ENCODE data around the gene RAB3A. TPM values are rescaled to one million over a fixed set of nuclear protein-coding genes. Genes with fewer than 3 reads are reported as not detected.
A peak's percentile ranks its signal among the peaks of the same experiment; 100 is the strongest.

The RAB3A gene
- polyA plus RNA-seq, 1 experiment: 2.8 TPM

DNA sequence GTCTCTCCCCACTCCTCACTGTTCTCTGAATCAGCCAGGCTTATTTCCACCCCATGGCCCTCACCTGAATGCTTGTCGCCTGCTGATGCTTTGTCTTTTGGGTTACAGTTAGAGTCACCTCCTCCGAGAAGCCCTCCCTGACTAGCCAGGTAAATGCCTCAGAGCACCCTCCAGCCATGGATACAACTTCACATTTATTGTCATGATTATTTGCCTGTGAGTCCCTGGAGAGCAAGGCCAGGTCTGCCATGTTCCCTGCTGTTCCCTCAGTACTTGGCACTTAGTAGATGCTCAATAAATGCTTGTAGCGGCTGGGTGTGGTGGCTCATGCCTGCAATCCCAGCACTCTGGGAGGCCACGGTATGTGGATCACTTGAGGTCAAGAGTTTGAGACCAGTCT is 26.1 kb upstream of the RAB3A start:
- Histone ChIP-seq H3K4me3 (ENCODE audit: low read depth, low read length) (no peak overlapping the region), H3K27me3 (ENCODE audit: control insufficient read depth, insufficient read depth, low read length) (peaks cover 33% of the 10 kb centered on the region), H3K27ac (ENCODE audit: low read depth, low read length) (no peak overlapping the region), H3K9me3 (ENCODE audit: control insufficient read depth, insufficient read depth, low read length) (peaks cover 12% of the 10 kb centered on the region)
- no peak for DNase-seq (ENCODE audit: low read depth, low spot score)
- TF ChIP-seq, protein P1, sequence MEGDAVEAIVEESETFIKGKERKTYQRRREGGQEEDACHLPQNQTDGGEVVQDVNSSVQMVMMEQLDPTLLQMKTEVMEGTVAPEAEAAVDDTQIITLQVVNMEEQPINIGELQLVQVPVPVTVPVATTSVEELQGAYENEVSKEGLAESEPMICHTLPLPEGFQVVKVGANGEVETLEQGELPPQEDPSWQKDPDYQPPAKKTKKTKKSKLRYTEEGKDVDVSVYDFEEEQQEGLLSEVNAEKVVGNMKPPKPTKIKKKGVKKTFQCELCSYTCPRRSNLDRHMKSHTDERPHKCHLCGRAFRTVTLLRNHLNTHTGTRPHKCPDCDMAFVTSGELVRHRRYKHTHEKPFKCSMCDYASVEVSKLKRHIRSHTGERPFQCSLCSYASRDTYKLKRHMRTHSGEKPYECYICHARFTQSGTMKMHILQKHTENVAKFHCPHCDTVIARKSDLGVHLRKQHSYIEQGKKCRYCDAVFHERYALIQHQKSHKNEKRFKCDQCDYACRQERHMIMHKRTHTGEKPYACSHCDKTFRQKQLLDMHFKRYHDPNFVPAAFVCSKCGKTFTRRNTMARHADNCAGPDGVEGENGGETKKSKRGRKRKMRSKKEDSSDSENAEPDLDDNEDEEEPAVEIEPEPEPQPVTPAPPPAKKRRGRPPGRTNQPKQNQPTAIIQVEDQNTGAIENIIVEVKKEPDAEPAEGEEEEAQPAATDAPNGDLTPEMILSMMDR (IDR thresholded peaks at IDR 0.05; ENCODE audit: low read depth, low read length): no peak
- ChIA-PET POLR2A (interaction anchor here (0.6 kb wide), 1 partner anchor 41 kb away, joined by 5 read pairs; no protein-coding TSS in a partner anchor), CTCF (interaction anchor here (1.0 kb wide), 1 partner anchor 49 kb away, joined by 5 read pairs; no protein-coding TSS in a partner anchor)

DNA sequence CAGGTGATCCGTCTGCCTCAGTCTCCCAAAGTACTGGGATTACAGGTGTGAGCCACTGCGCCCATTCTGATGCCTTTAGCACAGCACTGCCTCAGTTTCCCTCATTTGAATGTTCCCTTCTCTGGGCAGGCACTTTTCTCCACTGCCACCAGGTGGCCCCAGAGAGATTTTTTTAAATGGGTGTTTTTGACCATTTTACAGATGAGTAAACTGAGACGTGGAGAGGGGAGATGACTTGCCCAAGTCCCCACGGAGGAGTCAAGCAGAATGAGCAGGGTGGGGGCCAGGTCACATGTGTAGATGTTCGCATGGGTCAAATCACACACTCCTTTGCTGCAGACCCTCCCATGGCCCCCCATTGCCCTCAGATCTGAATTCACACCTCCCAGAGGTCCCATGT is 25.6 kb upstream of the RAB3A start:
- H3K27ac ChIP-seq (ENCODE audit: low read depth, low read length): no peak overlapping the region
- ChIA-PET CTCF (no interaction called here), POLR2A (no interaction called here)
- no peak overlapping the region for H3K4me3 ChIP-seq (ENCODE audit: low read depth, low read length)
- peaks cover 33% of the 10 kb centered on the region for H3K27me3 ChIP-seq (ENCODE audit: control insufficient read depth, insufficient read depth, low read length)
- TF ChIP-seq, protein P1 (IDR thresholded peaks at IDR 0.05; ENCODE audit: low read depth, low read length): peak; percentile 57
- no peak for DNase-seq (ENCODE audit: low read depth, low spot score)
- peaks cover 12% of the 10 kb centered on the region for H3K9me3 ChIP-seq (ENCODE audit: control insufficient read depth, insufficient read depth, low read length)

DNA sequence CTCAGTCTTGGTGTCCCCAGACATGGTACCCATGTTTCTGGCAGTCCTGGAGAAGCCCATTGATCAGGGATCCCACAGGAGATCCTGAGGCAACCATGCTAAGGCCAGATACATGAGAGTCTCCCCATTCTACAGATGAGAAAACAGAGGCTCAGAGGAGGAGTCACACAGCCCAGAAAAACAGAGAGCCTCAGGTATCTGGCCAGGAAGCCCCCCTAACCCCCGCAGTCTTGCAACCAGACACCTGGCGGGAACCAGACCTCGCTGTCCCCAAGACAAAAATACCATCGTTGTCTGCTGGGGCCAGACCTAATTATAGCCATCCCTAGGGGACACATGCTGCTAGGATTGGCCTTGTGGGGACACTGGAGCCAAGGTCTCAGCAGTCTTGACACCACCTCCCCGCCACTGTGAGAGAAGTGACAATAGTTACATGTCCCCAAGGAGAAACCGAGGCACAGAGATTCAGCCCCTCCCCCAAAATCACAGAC is 24.0 kb upstream of the RAB3A start:
- TF ChIP-seq, protein P1 (IDR thresholded peaks at IDR 0.05; ENCODE audit: low read depth, low read length): no peak
- POLR2A ChIA-PET: no interaction called here
- no peak for DNase-seq (ENCODE audit: low read depth, low spot score)
- Histone ChIP-seq H3K27ac (ENCODE audit: low read depth, low read length) (no peak overlapping the region), H3K9me3 (ENCODE audit: control insufficient read depth, insufficient read depth, low read length) (peaks cover 4% of the 10 kb centered on the region), H3K4me3 (ENCODE audit: low read depth, low read length) (no peak overlapping the region), H3K27me3 (ENCODE audit: control insufficient read depth, insufficient read depth, low read length) (peaks cover 19% of the 10 kb centered on the region)
- CTCF ChIA-PET: no interaction called here

DNA sequence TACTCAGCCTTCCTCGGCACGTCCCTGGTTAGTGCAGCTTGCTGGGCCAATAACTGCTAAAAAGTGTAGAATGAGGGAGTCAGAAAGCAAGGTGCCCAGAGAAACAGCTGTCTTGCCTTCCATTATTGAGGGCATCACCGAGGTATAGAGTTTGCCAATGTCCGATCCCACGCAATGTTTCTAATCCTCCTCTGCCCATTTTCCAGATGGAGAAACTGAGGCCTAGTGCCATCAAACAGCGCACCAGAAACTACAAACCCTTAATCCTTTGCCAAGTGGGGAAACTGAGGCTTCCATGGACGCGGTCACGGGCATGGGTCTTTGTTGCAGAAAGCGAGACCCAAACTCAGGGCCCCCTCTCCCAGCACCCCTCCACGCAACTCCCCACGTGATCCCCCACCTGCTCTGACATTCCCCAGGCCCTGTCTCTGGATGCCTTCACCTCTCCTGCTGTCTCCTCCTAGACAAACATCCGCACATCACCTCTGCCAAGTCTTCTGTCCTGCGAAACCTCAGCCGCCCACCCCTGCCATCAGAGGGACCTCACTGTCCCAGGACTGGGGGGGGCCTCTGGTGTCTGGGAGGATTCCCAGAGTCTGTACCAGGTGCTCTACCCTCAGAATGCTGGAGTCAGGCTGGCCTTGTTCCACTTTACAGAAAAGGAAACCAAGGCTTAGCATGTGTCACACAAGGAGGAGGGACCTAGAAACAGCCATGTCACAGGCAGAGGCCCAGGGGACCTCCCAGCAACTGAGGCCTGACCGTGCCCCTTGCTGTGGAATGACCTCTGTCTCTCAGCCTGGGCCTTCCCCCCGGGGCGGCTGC is 23.3 kb upstream of the RAB3A start:
- ChIA-PET POLR2A (no interaction called here), CTCF (interaction anchor here (1.1 kb wide), 1 partner anchor 19 kb away, joined by 5 read pairs; no protein-coding TSS in a partner anchor)
- TF ChIP-seq, protein P1 (IDR thresholded peaks at IDR 0.05; ENCODE audit: low read depth, low read length): no peak
- H3K4me3 ChIP-seq (ENCODE audit: low read depth, low read length): no peak overlapping the region
- peaks cover 3% of the 10 kb centered on the region; the same call in 1 of the 2 replicates for H3K9me3 ChIP-seq (ENCODE audit: control insufficient read depth, insufficient read depth, low read length)
- H3K27me3 ChIP-seq (ENCODE audit: control insufficient read depth, insufficient read depth, low read length): peaks cover 19% of the 10 kb centered on the region
- H3K27ac ChIP-seq (ENCODE audit: low read depth, low read length): no peak overlapping the region
- DNase-seq (ENCODE audit: low read depth, low spot score): no peak

All from AG04450 (cell line).